ENCODE measurements around the gene TMEM101. TPM values are rescaled to one million over a fixed set of nuclear protein-coding genes. Genes with fewer than 3 reads are reported as not detected.

TMEM101 gene
- total and polyA plus RNA-seq, 2 of the 13 experiments (the other 11 are each of a cell fraction or from before 2014, with no cell fraction given), result 72.0 to 100 TPM

- TF ChIP-seq, protein P1, sequence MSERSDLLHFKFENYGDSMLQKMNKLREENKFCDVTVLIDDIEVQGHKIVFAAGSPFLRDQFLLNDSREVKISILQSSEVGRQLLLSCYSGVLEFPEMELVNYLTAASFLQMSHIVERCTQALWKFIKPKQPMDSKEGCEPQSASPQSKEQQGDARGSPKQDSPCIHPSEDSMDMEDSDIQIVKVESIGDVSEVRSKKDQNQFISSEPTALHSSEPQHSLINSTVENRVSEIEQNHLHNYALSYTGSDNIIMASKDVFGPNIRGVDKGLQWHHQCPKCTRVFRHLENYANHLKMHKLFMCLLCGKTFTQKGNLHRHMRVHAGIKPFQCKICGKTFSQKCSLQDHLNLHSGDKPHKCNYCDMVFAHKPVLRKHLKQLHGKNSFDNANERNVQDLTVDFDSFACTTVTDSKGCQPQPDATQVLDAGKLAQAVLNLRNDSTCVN (CRISPR knock-in tag; IDR thresholded peaks at IDR 0.05; ENCODE audit: borderline replicate concordance), result peak; percentile 84; the same call in 1 of the 2 replicates
- TF ChIP-seq ATM (IDR thresholded peaks at IDR 0.05; ENCODE audit: borderline replicate concordance), result no peak
- TF ChIP-seq AKNA (CRISPR knock-in tag; IDR thresholded peaks at IDR 0.05; ENCODE audit: borderline replicate concordance), result no peak; the same call in 1 of the 2 replicates
- no peak for TF ChIP-seq ZMYM2 (CRISPR knock-in tag; IDR thresholded peaks at IDR 0.05)
- TF ChIP-seq RNF2 (conservative IDR thresholded peaks at IDR 0.05; ENCODE audit: low read depth), result no peak; the same call in none of the 2 replicates
- 0 out of 2 replicates have a peak, but pooled peaks have one; percentile 45 for TF ChIP-seq ZNF660 (CRISPR knock-in tag; IDR thresholded peaks at IDR 0.05; ENCODE audit: borderline replicate concordance, low read depth)
- no peak for TF ChIP-seq ZNF282 (IDR thresholded peaks at IDR 0.05; ENCODE audit: partially characterized antibody)
- TF ChIP-seq ZFP41 (CRISPR knock-in tag; IDR thresholded peaks at IDR 0.05; ENCODE audit: borderline replicate concordance), result peak; percentile 64; the same call in 1 of the 2 replicates
- TF ChIP-seq SP140L (CRISPR knock-in tag; IDR thresholded peaks at IDR 0.05; ENCODE audit: borderline replicate concordance), result peak; percentile 98; the same call in 1 of the 2 replicates
- peak; percentile 60; the same call in 1 of the 2 replicates for TF ChIP-seq ZNF329 (CRISPR knock-in tag; IDR thresholded peaks at IDR 0.05; ENCODE audit: low read depth)
- TF ChIP-seq, protein P2, sequence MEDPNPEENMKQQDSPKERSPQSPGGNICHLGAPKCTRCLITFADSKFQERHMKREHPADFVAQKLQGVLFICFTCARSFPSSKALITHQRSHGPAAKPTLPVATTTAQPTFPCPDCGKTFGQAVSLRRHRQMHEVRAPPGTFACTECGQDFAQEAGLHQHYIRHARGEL (CRISPR knock-in tag; IDR thresholded peaks at IDR 0.05), result peak; percentile 89; the same call in 1 of the 2 replicates
- peak; percentile 85 for TF ChIP-seq AGO2 (optimal IDR thresholded peaks at IDR 0.05; ENCODE audit: low read depth, low read length)
- peak; percentile 98 for TF ChIP-seq GTF3A (CRISPR knock-in tag; conservative IDR thresholded peaks at IDR 0.05)
- TF ChIP-seq, protein P3, sequence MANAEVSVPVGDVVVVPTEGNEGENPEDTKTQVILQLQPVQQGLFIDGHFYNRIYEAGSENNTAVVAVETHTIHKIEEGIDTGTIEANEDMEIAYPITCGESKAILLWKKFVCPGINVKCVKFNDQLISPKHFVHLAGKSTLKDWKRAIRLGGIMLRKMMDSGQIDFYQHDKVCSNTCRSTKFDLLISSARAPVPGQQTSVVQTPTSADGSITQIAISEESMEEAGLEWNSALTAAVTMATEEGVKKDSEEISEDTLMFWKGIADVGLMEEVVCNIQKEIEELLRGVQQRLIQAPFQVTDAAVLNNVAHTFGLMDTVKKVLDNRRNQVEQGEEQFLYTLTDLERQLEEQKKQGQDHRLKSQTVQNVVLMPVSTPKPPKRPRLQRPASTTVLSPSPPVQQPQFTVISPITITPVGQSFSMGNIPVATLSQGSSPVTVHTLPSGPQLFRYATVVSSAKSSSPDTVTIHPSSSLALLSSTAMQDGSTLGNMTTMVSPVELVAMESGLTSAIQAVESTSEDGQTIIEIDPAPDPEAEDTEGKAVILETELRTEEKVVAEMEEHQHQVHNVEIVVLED (CRISPR knock-in tag; IDR thresholded peaks at IDR 0.05; ENCODE audit: borderline replicate concordance), result peak; percentile 92
- peak; percentile 96 for TF ChIP-seq KDM3A (CRISPR knock-in tag; IDR thresholded peaks at IDR 0.05; ENCODE audit: low read depth)
- peak; percentile 89 for TF ChIP-seq SIX4 (CRISPR knock-in tag; IDR thresholded peaks at IDR 0.05)
- peak; percentile 78 for TF ChIP-seq ZEB1 (IDR thresholded peaks at IDR 0.05; ENCODE audit: insufficient replicate concordance, low read depth)
- no peak for TF ChIP-seq LCORL (IDR thresholded peaks at IDR 0.05)
- peak; percentile 85 for TF ChIP-seq LCORL (CRISPR knock-in tag; IDR thresholded peaks at IDR 0.05)
- peak; percentile 68 for TF ChIP-seq PHF21A (CRISPR knock-in tag; IDR thresholded peaks at IDR 0.05)
- TF ChIP-seq FLYWCH1 (CRISPR knock-in tag; IDR thresholded peaks at IDR 0.05), result no peak
- peak; percentile 44; the same call in 1 of the 2 replicates for TF ChIP-seq ZBTB21 (CRISPR knock-in tag; IDR thresholded peaks at IDR 0.05)
Measured at GRCh38 chr17:44014437-44015172, at the start of gene TMEM101 (continued).

Measured in HepG2 (cell line).